ENCODE data around the gene STMP1. TPM values are rescaled to one million over a fixed set of nuclear protein-coding genes. Genes with fewer than 3 reads are reported as not detected.
A peak's percentile ranks its signal among the peaks of the same experiment; 100 is the strongest.

STMP1 gene
- total RNA-seq, 1 experiment from 2014 or later, result 27.4 TPM

DNA sequence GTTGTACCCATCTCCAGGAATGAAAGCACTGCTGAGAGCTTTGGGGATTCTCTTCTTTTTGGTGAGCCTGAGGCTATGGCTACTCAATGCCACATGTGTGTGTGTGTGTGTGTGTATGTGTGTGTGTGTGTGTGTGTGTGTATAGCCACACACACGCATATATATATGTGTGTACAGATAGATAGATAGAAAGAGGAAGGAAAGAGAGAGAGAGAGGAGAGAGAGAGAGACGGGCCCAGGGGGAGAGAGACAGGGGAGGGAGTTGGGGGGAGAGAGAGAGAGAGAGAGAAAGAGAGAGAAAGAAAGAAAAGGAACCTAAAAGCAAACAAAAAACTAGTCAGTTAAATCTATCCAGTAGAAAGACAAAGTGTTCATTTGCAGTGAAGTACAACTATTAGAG lies 57.4 kb downstream of the STMP1 start:
- no peak for DNase-seq (ENCODE audit: low read depth)

DNA sequence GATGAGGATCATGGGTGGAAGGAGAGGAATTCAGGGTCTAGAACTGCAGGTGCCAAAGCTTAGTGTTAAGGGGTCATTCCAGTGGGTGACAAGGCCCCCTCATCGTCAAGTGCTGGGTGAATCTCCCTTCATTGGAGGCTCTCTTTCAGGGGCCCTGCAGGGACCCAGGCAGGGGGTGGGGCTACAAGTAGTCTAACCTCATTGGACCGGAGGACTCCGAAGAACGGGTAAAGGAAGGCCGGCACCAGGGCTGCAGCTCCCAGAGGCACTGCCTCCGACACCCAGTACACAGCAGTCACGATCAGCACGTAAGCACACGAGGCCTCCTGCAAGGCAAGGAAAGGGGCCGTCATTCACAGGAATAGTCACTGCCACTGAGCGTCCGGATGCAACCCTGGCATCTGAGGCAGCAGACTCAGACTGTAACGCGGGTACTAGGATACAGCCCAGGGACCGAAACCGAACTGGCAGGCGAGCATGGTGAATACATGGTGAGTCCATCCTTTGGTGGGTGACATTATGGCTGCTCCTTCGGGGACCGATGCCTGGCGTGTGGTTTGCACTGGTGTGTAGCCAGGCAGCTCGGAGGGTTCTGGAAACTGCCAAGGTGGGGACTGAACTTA lies 59.0 kb downstream of the STMP1 start:
- DNase-seq (ENCODE audit: low read depth), result no peak

DNA sequence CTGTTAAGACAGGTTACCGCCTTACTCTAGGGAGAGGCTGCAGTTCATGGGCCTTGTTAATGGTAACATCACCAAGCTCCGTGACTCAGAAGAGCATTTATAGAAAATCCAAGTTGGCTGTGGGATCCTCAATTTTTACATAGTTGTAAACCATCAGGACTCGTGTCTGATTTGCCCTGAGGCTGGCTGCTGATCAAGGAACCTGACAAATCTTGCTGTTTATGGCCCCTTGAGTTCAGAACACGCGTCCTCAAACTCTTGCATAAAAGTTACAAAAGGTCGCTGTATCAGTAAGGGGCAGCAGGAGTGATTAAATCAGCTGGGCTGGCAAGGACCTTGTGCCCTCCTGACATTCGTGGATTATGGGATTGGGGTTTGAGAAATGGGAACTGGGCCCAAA lies 61.1 kb downstream of the STMP1 start:
- DNase-seq (ENCODE audit: low read depth), result peak; percentile 66

Other genes with a start within 250 kb of the STMP1 start
- 8.3 and 11.9 TPM in 2 replicates for gene CNOT4, start 152.4 kb upstream of the STMP1 start, total RNA-seq (2014; rRNA removed; shearing (Covaris generic))
- gene NUP205, start 104.6 kb upstream of the STMP1 start, total RNA-seq (2014; rRNA removed; shearing (Covaris generic)), result 90.1 and 100 TPM in 2 replicates
- gene SLC13A4, start 65.7 kb downstream of the STMP1 start, total RNA-seq (2014; rRNA removed; shearing (Covaris generic)), result not detected in 2 replicates
- gene FAM180A, start 86.3 kb downstream of the STMP1 start, total RNA-seq (2014; rRNA removed; shearing (Covaris generic)), result 4.8 and 6.4 TPM in 2 replicates

Measured in RPMI7951 (cell line).